ENCODE measurements around the gene ASTN2.

DNA sequence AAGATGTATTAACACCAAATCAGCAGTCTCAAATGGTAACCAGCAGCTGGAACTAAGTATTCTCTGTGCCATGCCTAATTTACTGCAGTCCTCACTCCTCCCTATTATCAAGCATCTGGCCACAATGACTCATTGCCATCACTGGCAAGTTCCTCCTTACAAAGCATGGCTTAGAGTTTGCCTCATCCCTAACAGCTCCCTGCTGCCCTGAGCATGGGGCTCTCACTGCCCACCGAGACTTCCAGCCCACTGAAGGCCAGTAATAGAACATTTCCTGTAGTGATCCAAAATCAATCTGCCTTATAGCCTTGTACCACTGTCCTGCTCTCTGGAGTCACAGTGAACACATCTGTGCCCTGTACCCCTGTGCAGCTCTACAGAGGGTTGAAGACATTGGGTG is 939.7 kb downstream of the ASTN2 start:
- TF ChIP-seq POLR2AphosphoS5 (IDR thresholded peaks at IDR 0.05; ENCODE audit: control insufficient read depth, insufficient read depth, low read depth, low read length), result no peak
- TF ChIP-seq, protein P1, sequence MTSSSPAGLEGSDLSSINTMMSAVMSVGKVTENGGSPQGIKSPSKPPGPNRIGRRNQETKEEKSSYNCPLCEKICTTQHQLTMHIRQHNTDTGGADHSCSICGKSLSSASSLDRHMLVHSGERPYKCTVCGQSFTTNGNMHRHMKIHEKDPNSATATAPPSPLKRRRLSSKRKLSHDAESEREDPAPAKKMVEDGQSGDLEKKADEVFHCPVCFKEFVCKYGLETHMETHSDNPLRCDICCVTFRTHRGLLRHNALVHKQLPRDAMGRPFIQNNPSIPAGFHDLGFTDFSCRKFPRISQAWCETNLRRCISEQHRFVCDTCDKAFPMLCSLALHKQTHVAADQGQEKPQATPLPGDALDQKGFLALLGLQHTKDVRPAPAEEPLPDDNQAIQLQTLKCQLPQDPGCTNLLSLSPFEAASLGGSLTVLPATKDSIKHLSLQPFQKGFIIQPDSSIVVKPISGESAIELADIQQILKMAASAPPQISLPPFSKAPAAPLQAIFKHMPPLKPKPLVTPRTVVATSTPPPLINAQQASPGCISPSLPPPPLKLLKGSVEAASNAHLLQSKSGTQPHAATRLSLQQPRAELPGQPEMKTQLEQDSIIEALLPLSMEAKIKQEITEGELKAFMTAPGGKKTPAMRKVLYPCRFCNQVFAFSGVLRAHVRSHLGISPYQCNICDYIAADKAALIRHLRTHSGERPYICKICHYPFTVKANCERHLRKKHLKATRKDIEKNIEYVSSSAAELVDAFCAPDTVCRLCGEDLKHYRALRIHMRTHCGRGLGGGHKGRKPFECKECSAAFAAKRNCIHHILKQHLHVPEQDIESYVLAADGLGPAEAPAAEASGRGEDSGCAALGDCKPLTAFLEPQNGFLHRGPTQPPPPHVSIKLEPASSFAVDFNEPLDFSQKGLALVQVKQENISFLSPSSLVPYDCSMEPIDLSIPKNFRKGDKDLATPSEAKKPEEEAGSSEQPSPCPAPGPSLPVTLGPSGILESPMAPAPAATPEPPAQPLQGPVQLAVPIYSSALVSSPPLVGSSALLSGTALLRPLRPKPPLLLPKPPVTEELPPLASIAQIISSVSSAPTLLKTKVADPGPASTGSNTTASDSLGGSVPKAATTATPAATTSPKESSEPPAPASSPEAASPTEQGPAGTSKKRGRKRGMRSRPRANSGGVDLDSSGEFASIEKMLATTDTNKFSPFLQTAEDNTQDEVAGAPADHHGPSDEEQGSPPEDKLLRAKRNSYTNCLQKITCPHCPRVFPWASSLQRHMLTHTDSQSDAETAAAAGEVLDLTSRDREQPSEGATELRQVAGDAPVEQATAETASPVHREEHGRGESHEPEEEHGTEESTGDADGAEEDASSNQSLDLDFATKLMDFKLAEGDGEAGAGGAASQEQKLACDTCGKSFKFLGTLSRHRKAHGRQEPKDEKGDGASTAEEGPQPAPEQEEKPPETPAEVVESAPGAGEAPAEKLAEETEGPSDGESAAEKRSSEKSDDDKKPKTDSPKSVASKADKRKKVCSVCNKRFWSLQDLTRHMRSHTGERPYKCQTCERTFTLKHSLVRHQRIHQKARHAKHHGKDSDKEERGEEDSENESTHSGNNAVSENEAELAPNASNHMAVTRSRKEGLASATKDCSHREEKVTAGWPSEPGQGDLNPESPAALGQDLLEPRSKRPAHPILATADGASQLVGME (CRISPR knock-in tag; IDR thresholded peaks at IDR 0.05), result no peak

All from K562 (cell line).